Measurements from ENCODE around the gene CREBL2. TPM values are rescaled to one million over a fixed set of nuclear protein-coding genes. Genes with fewer than 3 reads are reported as not detected.

Gene CREBL2
- total RNA-seq, 1 experiment from 2014 or later = 18.3 TPM

GRCh38 chr12:12614342-12614741, 2.7 kb downstream of the CREBL2 start:
- no peaks in the 10 kb centered on the region for H3K27me3 Mint-ChIP-seq (ENCODE audit: low read depth)
- H3K27ac Mint-ChIP-seq = no peak overlapping the region
- Histone ChIP-seq H3K4me2 (ENCODE audit: insufficient read depth, insufficient read length, low read length) (no peak overlapping the region), H2BK15ac (ENCODE audit: low read depth, low read length) (no peak overlapping the region), H2BK5ac (ENCODE audit: insufficient read length, low read length) (no peak overlapping the region), H3K9ac (ENCODE audit: extremely low read depth, insufficient read length, low read length) (no peak overlapping the region), H4K5ac (ENCODE audit: insufficient read length, low read depth, low read length) (no peak overlapping the region), H3K79me1 (ENCODE audit: insufficient read depth, low read depth, low read length, poor library complexity, severe bottlenecking) (no peaks in the 10 kb centered on the region), H4K20me1 (ENCODE audit: control insufficient read depth, insufficient read depth, insufficient read length) (no peaks in the 10 kb centered on the region), H4K91ac (ENCODE audit: insufficient read length, low read depth, low read length) (no peak overlapping the region), H4K8ac (replicated peaks; ENCODE audit: insufficient read length, low read depth, low read length) (no peak overlapping the region), H2AK5ac (ENCODE audit: insufficient read length, low read length) (no peak overlapping the region), H3K79me2 (ENCODE audit: insufficient read depth, low read length) (no peaks in the 10 kb centered on the region), H2BK20ac (ENCODE audit: low read depth, low read length, poor library complexity, severe bottlenecking) (no peak overlapping the region), H3K23me2 (ENCODE audit: insufficient read length, low read depth, low read length, poor library complexity, severe bottlenecking) (peaks cover 6% of the 10 kb centered on the region), H3T11ph (ENCODE audit: low read length) (no peak overlapping the region), H3K14ac (ENCODE audit: insufficient read depth, low read length) (no peak overlapping the region), H3K23ac (ENCODE audit: insufficient read length, low read depth, low read length) (no peak overlapping the region), H3K18ac (ENCODE audit: insufficient read length, low read depth, low read length) (no peak overlapping the region), H3K4me1 (ENCODE audit: insufficient read depth, low read length) (no peaks in the 10 kb centered on the region), H2BK12ac (ENCODE audit: insufficient read length, low read depth, low read length) (no peak overlapping the region), H3K9me3 (ENCODE audit: control insufficient read depth, low read depth, low read length) (no peaks in the 10 kb centered on the region), H2BK120ac (ENCODE audit: low read depth, low read length, poor library complexity, severe bottlenecking) (no peak overlapping the region), H2AFZ (ENCODE audit: low read length) (no peak overlapping the region), H3K27me3 (ENCODE audit: insufficient read depth, low read length) (no peaks in the 10 kb centered on the region), H3K27ac (ENCODE audit: insufficient read length, low read depth, low read length) (no peak overlapping the region), H3K4ac (ENCODE audit: low read depth, low read length) (no peak overlapping the region), H3K56ac (ENCODE audit: insufficient read length, low read depth, low read length) (no peak overlapping the region)
- peaks cover 15 to 22% of the 10 kb centered on the region in 2 experiments for H3K4me1 Mint-ChIP-seq
- peaks cover 8 to 32% (median 20%) of the 10 kb centered on the region in 3 experiments for H3K36me3 Mint-ChIP-seq (ENCODE audit: insufficient read depth in 1 of 3, low read depth in 3 of 3)
- DNase-seq = no peak
- no CpG with 5 or more reads among the region's 4 CpGs for WGBS (ENCODE audit: extremely low coverage, insufficient read length, low lambda C conversion rate)
- H3K9me3 Mint-ChIP-seq = peaks cover 6 to 14% of the 10 kb centered on the region in 2 experiments; a peak in 4 of 5 replicates
- H3K4me3 Mint-ChIP-seq = no peak overlapping the region
- no peak for TF ChIP-seq CTCF (conservative IDR thresholded peaks at IDR 0.05)
